ENCODE data around the gene PKP2. TPM values are rescaled to one million over a fixed set of nuclear protein-coding genes. Genes with fewer than 3 reads are reported as not detected.
"Not testable (repeated sequence)": the region's sequence is repeated elsewhere in the genome, so short reads cannot be mapped to it uniquely, and the experiment has no call there.

PKP2 gene
- total RNA-seq, 1 experiment from 2014 or later, result 2.8 TPM

DNA sequence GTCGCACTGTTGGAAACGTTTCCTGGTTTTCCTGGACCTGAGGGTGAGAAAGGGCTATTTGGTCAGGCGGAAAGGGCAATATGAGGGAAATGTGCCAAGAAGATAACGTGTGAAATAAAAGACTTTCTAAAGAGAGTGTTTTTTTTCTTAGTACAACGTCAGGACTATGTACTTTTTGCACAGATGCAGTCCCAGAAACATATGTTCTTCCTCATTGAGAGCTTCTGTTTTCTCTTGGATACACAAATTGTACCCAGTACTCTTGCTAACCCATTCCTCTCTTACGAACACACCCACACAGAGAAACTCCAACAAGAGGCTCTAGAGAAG, 669 bp upstream of the PKP2 start:
- DNase-seq (ENCODE audit: low read depth), result no peak

DNA sequence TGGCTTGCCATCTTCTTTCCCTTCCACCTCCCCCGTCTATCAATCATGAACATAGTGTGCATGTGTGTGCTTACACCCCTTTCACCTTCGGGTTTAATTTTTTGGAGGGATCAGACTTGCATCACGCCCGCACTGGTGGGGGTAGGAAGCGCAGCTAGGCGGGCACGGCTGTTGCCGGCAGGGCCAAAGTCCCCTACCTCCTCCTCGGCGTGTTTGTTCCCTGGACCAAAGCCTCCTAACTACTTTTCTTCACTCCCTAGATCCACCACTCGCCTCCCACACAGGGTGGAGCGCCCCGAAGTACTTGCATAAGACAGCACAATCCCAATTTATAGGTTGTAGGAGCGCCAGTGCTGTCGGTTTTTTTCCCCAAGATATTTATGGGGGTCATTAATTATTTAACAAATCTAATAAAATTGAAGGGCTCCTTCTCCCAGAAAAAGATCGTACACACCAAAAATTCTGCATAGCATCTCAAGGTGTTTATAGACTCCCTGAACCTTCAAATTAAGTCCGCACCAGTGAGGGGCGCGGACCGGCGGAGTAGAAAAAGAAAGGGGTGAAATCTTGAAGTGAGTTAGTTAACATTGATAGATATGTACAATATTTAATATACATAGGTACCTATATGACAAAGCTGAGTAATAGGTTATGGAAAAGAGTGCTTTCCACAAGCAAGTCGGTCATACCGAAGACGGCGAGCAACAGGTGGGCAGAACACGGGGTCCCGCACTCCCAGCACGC, 717 bp downstream of the PKP2 start:
- DNase-seq (ENCODE audit: low read depth), result no peak

DNA sequence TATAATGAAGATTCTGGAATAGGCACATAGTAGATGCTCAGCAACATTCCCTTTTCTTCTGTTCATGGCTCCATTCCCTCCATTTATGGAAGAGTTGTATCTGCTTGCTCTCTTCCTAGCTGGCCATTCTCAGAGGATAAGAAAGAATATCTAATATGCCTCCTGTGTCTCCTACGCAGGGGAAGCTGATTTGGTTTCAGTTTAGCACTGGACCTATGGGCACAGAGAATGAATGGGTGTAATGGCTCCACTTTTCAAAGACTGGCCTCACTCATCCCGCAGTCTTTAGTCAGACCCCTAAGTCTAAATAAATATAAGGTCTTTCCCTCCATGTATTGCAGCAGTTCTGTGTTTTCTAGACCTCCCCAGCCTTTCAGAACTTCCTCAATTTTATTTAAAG, 2.0 kb downstream of the PKP2 start:
- no peak for DNase-seq (ENCODE audit: low read depth)

DNA sequence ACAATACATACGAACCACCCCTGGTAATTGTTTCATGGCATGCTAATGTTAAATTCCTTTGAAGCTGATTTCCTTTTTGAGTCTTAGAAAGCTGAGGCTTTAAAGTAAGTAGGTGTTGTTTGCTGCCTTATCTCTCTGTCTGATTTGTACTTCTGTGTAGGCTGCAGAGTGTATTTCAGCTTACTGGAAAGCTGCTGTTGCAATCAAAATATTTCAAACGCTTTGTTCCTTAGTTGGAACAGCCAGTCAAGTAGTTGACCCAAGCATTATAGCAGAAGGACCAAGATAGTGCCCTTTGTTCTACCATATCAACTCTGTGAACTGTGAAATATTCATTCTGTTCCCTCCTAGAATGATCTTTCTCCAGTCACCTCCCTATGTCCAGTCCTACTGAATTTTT, 3.1 kb downstream of the PKP2 start:
- DNase-seq (ENCODE audit: low read depth), result no peak

DNA sequence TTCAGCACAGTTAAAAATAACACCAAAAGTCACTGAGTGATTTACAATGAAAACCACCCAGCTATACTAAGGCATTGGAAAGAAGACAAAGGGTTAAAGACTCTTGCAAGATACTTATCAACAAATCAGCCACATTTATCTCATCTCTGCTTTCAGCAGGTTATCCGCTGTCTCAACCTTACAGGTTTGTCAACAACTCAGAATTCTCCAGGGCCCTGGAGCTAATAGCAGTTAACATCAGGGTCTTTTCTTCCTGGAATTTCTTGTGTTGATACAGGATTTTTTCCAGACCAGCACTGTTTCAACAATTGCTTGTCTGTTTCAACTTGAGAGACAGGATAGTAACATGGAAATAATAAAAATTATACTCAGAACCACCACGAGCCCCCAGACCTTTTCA, 3.5 kb downstream of the PKP2 start:
- DNase-seq (ENCODE audit: low read depth), result no peak

DNA sequence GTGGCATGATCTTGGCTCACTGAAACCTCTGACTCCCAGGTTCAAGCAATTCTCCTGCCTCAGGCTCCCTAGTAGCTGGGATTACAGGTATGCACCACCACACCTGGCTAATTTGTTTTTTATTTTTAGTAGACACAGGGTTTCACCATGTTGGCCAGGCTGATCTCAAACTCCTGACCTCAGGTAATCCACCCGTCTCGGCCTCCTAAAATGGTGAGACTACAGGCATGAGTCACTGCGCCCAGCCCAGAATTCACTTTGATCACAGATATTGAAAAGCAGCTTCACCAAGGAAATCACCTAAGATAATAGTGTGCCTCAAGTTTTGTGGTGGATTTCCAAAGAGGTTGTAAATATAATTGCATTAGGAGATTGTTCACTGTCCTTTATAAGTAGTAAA, 4.2 kb downstream of the PKP2 start:
- DNase-seq (ENCODE audit: low read depth), result not testable (repeated sequence)

DNA sequence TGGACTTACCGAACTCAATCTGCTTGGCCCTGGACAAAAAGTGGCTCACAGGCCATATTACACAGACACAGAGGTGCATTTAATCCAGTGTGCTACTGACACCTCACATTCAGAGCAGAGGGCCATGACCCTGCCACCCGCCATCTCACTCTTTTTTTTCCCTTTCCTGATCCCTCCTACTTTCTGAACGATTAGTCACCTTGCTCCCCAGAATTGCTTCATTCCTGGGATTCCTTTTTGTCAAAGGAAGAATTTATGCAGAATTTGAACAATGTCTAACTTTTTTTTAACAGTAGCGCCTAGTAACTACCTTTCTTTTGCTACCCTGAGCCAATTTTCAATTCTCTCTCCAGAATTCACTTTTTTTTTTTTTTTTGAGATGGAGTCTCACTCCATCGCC, 4.6 kb downstream of the PKP2 start:
- peak; percentile 52 for DNase-seq (ENCODE audit: low read depth)

DNA sequence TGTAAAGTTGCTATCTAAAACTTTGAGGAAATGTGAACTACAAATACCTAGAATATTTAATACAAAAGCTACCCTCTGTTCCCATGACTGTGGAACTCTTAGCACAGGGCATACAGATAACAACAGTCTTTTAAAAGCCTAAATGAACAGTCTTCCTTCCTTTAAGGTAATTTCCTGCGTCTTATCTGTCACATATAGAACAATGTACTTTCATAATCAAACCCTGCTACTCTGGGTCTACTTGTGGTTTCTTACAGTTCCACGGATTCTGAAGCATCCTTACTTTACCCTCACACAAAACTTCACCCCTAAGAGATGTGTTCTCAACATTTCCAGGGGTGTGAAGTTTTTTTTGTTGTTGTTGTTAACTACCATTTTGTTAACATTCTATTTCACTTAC, 5.1 kb downstream of the PKP2 start:
- DNase-seq (ENCODE audit: low read depth), result no peak

DNA sequence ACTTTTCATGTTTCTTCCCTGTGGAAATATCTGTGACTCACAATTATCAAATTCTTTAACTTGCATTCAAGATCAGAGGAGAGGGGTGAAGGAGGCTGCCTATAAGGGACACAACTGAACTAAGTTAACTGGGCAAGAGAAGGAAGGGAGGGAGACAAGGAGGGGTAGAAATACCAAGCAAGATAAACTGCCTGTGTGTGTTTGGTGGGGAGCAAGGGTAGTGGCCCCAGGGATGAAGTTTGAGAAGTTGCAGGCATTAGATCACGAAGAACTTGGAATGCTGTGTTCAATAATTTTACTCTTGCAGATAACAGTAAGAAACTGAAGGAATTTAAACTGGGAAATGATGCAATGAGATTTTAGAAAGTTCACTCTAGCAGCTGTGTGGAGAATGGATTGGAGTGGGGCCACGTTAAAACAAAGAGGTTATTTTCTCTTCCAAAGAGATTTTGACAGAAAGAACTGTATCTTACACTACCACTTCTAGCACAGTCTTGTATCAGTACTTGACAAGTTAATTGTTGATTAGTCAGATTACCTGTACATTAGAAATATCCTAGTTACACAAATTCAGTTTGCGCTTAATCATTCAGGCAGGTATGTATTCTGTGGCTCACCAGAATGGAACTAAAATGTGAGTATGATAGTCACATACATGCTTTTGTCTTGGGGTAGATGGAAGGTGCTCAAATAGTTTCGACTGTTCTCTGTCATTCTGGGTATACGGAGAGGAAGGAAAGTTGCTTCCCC, 7.4 kb downstream of the PKP2 start:
- DNase-seq (ENCODE audit: low read depth), result no peak

DNA sequence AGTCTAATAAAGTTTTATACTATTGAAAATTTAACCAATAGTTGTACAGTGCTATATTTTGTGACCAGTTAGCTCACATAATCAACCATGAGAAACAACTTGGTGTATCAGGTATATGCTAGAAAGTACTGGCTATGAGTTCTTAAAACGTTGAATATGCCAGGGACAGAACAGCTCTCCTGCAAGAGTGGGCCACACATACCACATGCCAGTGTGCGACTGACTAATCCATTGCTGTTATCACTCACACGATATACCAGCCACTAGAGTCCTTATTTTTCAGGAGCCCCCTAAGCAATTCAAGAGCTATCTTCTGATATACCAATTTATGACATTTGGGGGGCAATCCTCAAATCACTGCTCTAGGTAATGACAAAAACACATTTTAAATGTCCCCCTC, 9.5 kb downstream of the PKP2 start:
- DNase-seq (ENCODE audit: low read depth), result no peak

DNA sequence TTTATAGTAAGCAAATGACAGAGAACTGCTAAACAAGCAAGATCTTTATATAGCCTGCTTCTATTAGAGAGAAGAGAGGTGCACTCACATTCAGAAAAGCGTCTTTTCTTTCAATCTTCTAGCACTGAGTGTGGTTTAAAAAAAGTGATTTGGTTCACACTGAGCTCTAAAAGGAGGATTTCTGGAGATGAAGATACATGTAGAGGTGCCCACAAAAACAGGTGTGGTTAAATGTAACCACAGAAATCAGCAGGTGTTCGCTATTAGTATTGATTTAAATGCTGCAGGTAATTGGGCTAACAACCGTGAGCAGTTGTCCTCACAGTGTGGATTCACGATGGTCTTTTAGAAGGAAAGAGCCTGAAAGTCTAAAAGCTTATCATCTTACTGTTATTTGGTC, 10.7 kb downstream of the PKP2 start:
- DNase-seq (ENCODE audit: low read depth), result no peak

DNA sequence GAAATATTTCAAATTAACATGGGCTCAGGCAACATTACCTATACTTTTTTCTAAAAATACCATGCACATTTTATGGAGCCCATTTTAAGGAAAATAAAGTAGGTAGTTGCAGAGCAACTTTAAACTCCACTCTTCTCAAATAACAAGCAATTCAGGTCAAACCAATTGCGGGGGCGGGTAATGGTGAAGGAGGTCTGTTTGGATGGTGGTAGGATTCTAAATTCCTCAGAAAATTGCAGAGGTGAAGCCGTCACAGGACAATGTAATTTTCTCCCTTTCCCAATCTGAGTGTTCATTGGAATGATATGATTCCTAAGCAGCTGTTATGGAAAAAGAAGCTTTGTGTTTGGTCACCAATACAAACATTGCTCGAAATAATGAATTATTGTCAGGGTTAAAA, 11.6 kb downstream of the PKP2 start:
- DNase-seq (ENCODE audit: low read depth), result no peak

DNA sequence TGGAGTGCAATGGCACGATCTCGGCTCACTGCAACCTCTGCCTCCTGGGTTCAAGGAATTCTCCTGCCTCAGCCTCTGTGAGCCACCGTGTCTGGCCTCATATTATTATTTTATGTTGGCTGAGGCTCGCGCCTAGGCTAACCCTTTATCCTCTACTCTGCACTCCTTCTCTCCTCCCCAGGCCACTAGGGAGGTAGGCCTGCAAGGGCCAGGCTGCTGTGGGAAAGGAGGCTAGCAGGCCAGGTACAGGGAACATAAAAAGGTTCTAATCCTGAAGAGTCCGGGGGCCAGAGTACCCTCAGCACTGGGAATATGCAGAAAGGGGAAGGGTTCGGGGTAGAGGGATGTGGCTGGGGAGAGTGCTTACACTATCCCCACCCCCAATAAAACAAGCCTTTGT, 14.9 kb downstream of the PKP2 start:
- DNase-seq (ENCODE audit: low read depth), result no peak

DNA sequence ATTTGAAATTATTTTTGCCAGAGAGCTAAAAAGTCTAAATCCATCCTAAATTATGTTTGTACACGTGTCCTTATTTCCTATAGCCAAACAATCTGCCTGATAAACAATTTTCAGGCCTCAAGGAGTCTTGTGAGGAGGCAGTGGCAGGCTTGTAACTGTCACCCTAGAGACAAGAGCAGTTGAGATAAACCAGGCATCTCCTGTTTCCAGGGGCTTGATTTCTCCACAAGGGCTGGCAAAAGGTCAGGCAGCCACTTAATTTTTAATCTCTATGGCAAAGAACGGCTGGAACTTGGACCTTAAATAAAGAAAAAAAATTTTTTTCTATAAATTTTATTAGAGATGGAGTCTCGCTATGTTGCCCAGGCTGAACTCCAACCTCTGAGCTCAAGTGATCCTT, 15.5 kb downstream of the PKP2 start:
- DNase-seq (ENCODE audit: low read depth), result no peak

DNA sequence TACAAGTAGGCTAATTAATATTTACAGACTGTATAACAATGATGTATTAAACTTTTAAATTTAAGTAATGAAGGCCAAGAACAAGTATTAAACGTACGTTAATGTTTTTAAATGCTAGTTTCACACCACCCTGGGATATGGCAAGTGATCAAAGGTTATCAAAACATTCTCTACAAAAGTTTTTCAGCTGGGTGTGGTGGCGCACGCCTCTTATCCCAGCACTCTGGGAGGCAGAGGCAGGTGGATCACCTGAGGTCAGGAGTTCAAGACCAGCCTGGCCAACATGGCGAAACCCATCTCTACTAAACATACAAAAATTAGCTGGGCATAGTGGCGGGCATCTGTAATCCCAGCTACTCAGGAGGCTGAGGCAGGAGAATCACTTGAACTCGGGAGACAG, 17.5 kb downstream of the PKP2 start:
- not testable (repeated sequence) for DNase-seq (ENCODE audit: low read depth)

DNA sequence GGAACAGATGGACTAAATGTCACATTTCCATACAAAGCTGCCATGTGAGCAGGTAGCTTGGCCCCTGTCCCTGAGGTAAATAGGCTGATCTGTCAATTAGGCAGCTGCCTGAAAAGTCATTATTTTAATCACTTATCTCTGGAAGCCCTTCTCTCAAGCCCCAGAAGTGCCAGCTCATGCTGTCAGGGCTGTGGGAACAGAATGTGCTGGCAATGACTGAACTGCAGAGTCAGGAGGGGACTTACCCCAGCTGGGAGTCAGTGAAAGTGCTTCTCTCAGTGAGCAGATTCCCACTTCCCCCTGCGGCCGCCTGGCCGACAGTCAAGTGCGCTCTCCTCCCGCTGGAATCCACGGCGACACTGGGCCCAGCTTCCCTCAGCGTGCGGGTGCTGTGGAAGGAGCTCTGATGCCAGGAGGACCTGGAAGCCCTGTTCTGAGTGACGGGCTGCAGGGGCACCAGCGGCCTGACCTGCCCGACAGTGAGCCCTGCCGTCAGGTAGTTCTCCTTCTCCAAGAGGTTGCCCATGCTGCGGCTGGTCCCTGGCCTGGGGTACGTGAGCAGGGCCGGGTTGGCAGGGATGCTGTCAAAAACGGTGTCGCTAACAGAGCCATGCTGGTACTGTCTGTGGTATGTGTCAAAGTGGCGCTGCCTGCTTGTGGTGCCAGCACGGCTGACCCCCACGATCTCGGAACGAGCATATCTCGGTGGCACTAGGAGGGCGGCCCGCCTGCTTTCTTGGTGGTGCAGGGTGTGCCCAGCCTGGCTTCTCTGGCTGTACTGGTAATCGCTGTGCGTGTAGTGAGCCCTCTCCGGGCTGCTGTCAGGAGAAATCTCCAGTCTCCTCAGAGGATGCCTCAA, 18.7 kb downstream of the PKP2 start:
- DNase-seq (ENCODE audit: low read depth), result peak; percentile 72

DNA sequence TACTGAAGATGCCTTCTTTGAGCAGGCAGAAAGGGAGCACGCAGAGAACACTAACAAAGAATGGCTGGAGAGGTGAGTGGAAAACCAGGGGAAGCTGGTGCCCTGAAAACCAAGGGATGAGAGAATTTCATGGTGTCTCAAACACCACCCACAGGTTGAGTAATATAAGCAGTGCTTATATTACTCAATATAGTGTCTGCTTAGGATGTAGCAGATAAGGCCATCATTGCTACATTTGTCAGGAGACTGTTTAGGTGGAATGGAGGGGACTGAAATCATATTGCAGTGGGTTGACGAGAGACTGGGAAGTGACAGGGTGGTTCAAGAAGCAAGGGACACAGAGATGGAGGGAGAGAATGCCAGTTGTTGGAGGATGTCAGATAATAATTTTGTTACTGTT, 20.6 kb downstream of the PKP2 start:
- DNase-seq (ENCODE audit: low read depth), result no peak

DNA sequence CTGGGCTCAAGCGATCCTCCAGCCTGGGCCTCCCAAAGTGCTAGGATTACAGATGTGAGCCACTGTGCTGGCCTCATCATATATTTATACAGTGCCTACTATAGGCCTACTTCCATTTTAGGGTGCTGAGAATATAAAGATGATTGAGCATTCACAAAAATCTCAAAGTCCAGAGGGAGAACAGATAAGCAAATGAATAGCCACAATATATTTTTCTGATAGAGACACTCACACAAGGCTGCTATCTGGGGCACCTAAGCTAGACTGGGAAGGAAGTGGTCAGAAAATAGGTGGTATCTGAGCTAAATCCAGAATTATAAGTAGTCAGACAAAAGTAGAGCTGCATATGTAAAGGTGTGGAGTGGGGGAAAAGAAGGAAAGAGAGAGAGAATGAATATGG, 21.6 kb downstream of the PKP2 start:
- no peak for DNase-seq (ENCODE audit: low read depth)

DNA sequence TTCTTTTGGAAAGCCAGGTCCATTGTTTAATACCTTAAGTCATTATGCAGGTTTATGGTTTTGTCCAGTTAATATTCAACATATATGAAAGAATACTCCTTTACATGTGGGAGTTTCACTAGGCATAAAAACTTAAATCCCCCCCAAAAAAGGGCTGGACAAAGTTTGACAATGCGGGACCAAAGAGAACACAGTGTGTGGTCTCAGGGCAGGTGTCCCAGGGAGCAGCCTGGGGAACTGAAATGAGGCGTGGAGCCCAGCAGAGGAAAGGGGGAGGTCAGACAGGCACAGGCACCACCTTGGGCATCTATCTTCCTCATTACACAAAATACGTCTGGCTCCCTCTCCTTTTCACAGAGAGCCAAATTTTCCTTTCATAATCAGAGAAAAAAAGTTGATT, 22.5 kb downstream of the PKP2 start:
- no peak for DNase-seq (ENCODE audit: low read depth)

DNA sequence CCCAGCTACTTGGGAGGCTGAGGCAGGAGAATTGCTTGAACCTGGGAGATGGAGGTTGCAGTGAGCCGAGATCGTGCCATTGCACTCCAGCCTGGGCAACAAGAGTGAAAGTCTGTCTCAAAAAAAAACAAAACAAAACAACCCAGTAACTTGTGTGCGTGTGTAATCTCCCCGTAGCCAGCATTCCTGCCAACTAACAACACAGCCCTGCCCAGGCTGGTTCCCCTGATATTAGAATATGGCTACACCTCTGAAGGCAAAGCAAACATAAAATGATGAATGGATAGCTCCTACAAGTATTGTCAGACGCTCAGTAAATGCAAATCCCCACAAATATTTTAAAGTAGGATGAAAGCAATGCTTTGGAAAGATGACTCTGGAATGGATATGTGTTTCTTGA, 24.2 kb downstream of the PKP2 start:
- not testable (repeated sequence) for DNase-seq (ENCODE audit: low read depth)

DNA sequence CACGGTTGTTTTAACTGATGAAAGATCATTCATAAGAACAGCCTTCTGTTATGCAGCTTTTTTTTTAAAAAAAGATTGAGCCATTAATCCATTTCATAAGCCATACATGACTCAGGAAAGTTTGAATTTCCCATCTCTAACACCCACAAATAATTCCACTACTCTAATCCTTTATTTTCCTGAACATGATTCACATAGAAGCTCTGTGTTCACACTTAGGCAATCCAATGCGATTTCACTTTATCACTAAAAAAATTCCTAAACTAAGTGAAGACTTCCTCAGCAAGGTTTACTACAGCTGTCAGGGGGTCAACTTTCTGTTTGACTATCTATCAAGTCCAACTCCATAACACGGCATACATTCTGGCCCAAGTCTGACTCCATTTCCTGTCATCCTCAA, 25.9 kb downstream of the PKP2 start:
- DNase-seq (ENCODE audit: low read depth), result peak; percentile 46

DNA sequence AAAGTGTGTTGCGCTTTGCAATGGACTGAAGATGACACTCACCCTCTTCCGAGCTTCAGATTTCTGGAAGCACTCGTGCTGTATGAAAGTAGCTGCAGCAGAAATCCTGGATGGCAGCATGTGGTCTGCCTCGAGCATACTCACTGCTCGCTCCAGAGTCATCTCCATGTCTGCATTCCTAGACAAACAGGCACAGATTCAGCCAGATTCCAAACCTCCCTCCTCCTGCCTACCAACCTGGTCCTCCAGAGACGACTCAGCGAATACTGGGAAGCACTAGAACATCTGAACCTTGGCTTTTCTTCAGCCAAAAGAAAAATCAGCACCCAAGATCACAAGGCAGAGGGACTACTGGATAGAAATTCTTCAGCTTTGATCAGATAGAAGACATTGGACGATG, 27.7 kb downstream of the PKP2 start:
- no peak for DNase-seq (ENCODE audit: low read depth)

DNA sequence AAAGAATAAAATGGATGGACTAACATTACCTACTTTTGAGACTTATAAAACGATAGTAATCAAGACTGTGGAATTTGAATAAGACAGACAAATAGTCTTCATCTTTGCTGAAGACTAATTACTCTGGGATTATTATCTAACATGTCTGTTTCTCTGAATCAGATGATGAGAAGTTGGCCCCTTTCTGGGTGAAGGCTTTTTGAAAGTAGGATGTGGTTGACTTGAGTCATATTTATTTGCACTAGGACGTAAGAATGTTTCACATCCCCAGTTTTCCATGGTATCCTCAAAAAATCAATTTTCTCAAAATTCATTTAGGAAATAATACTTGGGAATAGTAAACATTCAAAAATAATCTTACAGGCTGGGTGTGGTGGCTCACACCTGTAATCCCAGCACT, 31.8 kb downstream of the PKP2 start:
- no peak for DNase-seq (ENCODE audit: low read depth)

Data from LHCN-M2 (cell line).